Kasumi-1 (cell line): Measurements from ENCODE around the gene FLRT1.

Source experiments
- DNase-seq, 2 experiments: peaks; one replicate each; lab custom pipeline; 2025; lab: John Stamatoyannopoulos, UW

FLRT1 gene

DNA sequence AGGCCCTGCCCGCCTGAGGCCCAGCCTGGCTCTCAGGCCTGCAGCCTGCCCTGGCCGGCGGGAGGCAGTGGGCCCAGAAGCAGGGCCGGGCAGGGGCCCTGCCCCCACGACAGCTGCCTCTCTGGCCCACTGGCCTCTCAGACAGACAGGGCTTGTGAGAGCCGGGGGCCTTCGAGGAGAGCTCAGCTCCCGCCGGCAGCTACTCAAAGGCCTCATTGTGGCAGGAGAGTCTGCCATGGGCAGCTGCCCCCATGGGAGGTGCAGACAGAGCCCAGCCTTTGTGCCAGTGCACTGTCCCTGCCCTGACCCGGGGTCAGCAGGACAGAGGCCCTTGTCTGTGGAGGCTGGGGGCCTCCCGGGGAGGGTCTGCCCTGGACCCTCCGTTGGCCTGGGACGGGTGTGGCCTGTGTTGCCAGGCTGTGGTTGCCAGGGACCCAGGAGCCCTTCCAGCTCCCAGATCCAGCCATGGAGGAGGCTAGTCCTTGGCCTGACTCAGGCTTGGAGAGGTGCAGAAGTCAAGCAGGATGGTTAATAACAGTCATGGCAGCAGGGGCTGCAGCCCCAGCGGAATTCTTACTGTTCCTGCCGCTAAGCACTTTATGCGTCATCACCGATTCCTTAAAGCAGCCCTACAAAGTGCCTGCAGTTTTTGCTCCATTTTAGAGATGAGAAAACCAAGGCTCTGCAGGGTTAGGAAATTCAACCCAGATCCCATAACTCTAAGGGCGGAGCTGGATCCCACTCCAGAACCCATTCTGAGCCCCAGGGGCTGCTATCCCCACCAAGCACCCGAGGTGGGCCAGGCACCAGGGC, 12.5 kb downstream of the FLRT1 start:
- DNase-seq = no peak

DNA sequence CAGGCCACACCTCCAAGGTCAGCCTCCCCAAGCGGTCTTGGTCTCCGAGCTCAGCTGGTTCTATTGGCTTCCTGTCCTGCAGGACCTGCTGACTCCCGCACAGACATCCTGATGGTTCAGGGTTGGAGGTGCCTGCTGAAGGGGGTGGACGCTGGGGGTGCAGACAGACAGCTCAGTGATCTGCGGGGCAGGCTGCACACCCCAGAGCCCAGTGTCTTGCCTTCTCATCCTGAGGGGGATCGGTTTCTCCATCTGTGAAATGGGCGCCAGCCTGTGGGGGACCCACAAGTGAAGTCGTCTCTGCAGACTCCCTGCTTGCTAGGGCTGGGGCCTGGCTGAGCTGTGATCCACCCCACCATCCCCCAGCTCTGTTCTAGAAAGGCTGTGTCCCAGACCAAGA, 13.8 kb downstream of the FLRT1 start:
- no peak for DNase-seq

DNA sequence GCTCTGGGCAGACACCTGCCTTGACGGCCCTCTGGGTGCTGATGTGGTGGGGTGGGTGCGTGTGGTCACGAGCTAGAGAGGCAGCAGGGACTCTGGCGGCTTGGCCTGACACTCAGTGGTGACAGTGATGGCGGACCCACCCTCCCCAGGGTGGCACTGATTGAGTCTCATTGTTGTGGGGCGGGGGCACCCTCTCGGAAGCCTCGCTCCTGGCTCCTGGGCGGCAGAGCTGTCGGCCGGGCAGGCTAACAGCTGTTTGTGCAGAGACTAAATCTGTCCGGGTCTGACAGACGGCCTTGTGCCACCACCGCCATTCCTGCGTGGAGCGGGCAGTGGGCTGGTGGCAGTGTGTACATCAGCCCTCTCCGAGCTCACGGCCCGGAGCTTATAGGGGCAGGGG, 15.6 kb downstream of the FLRT1 start:
- no peak for DNase-seq

DNA sequence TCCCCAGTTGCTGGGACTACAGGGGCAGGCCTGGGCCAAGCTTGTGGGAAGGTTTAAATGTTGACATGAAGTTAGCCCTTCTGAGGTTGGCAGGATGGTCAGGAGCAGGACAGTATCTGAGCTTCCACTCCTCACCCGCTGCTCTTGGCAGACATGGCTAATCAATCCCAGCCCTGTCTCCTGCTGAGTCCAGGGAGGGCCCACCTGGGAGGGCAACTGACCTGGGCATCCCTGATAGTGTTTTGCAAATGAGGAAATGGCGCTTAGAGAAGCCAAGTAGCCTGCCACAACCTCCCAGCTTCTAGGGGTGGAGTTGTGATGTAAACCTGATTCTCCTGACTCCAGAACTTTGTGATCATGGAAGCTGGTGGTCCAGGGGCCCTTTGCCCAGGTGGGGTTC, 16.7 kb downstream of the FLRT1 start:
- no peak for DNase-seq

DNA sequence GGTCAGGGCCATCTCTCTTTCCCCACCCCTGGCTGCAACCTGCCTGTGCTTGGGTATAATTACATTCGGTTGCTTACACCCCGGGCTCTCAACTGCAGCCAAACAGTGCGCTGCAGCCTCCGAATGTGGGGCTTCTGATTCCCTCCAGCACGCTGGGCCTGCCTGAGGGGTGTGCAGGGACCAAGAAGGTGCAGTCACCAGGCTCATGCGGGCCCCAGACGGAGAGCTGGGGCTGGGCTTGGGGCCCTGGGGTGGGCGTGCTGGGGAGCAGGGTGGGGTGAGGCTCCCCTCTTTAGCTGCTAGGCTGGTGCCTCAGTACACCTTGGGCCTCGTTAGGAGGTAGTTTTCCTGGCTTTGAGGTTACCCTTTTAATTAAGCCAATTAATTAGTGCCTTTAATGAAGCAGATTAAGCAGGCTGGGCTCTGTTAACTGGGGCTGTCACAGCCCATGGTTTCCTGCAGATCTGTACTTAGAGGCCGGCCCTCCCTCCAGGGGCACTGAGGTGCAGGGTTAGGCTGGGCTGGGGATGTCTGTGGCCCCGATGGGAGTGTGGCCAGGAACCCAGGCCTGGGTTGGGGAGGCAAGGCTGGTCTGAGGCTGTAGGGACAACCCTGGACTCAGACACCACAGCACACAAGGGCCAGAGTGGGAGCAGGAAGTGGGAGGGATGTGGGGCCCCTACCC, 17.3 kb downstream of the FLRT1 start:
- DNase-seq = no peak

DNA sequence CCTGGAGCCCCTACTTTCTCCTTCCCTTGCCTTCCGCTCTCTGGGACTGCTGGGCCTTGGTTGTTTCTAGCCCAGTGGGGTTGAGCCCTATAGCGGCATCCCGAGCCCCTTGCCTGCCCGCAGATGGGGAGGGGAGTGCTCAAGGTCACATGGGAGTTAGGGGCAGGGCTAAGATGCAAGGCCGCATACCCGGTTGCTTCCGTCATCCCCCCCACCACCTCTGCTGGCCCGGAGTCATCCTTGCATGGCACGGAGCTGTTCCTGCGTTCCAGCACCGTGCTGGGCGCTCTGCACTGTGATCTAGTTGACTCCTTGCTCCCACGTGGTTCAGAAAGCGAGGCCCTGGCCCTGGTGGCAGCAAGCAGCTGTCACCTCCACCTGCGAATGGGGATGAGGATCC, 18.0 kb downstream of the FLRT1 start:
- no peak for DNase-seq

DNA sequence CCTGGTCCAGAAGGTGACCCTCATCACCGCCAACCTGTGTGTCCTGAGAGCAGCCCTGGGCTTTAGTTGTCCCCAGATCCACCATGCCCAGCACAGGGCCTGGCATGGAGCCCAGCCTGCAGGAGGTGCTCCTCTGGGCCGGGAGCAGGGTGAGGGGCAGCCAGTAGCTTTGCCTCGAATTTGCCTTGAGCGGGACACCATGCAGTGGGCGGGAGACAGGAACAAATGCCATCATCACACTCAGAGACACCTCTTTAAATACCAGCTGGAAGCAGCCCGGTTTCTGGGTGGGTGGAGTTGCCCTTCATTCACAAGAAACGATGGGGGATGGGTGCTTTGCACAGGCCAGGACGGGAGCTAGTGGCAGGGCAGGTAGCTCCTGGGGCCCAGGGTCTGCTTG, 19.3 kb downstream of the FLRT1 start:
- no peak for DNase-seq

DNA sequence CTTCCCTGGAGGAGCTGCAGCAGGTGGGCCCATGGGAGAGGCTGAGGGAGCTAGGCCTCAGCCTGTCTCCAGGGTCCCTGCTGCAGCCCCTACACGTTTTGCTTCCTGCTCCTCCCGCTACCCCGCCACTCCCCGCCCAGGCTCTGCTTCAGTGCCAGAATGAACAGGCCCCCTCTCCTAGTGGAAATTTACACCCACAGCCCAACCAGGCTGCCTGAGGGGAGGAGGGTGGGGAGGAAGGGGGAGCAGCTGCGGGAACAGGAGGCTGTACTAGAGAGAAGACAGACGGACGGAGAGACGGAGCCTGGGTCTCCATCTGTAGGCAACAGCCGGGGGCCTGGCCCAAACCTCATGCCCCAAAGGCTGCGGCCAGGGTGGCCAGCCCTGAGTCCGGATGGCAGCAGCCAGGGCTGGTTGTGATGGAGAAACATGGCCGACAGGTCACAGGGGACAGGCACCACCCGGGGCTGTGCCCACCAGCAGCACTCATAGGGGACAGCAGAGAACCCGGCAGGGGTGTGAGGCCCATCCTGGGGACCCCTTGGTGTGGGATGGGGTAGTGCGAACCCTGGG, 20.6 kb downstream of the FLRT1 start:
- DNase-seq = no peak

DNA sequence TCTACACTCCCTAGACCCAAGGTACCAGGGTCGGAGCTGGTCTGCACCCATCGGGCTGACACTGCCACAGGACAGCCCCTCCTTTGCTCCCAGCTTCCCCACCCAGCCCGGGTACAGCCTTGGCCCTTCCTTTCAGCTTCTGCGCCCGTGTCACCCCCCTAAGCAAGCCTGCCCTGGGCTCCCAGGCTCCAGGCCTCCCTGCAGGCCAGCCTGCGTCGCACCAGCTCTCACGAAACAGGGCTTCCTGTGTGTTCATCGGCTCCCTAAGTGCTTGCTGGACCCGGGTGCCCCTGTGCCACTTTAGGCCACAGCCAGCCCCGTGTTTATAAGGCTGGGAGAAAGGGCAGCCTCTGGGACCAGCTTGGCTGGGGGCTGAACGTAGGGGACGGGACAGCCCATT, 21.1 kb downstream of the FLRT1 start:
- no peak for DNase-seq

DNA sequence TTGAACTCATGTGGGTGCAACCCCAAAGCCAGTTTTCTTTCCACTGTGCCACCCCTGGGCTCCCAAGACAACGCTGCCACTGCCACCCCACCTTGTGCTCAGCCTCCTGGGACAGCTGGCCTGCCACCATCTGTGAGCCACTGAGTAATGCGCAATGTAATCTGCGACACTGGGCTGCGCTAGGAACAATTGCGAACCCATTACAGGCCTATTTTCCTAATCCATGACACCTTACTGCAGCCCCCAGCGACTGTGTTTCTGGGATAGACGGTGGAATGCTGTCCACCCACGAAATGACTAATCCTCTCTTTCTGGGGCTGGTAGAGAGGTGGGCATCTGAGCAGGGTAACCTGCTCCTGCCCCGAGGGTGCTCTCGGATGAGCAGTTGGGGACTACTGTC, 22.2 kb downstream of the FLRT1 start:
- DNase-seq = no peak

DNA sequence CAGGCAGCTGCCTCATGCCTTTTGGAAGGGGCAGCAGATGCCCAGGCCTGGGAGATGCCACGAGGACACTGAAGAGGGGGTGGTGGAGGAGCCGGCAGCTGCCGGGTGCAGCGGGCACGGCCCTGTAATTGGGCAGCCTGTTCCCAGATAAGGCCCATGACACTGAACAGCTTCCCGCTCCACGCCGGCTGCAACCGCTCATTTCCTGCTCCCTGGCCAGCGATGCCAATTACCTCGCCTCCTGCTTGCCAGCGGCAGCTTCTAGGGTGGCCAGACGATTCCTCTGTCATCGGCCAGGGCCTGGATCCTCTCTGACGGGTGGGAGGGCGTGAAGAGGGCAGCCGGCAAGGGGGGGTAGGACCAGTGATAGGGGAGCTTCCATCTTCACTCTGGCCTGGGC, 22.8 kb downstream of the FLRT1 start:
- no peak for DNase-seq

DNA sequence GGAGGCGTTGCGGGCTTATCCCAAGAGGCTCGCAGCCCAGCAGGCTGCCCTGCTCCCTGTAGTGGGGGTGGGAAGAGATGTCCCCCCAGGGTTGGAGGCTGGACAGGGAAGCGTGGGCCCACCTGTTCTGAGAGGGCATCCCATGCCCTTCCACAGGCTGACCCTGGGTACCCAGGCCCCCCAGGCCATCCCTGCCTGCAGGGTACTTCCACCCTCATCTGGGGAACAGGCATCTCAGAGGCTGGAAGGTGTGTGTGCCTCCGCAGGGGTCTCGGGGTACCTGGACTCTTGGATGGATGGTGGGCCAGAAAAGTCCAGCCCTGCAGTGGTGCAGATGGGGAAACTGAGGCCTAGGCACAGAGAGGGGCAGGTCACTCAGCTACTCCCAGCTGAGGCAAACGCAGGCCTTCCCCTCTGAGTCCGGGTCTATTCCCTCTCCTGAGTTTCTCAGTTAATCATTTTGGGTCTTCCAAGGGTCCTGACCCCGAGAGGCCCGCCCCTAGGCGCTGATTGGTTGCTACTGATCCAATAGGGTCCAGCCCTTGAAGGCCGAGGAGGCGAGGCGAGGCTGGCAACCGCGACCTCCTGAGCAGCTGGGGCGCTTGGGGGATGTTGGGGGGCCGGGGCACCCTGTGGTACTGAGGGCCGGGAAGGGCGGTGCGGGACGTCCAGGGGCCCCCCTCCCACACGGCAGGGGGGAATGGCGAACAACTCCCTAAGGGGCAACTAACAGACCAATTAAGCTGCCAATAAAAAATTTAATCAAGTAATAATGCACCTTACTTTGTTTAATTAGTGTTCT, 23.8 kb downstream of the FLRT1 start:
- no peak for DNase-seq

DNA sequence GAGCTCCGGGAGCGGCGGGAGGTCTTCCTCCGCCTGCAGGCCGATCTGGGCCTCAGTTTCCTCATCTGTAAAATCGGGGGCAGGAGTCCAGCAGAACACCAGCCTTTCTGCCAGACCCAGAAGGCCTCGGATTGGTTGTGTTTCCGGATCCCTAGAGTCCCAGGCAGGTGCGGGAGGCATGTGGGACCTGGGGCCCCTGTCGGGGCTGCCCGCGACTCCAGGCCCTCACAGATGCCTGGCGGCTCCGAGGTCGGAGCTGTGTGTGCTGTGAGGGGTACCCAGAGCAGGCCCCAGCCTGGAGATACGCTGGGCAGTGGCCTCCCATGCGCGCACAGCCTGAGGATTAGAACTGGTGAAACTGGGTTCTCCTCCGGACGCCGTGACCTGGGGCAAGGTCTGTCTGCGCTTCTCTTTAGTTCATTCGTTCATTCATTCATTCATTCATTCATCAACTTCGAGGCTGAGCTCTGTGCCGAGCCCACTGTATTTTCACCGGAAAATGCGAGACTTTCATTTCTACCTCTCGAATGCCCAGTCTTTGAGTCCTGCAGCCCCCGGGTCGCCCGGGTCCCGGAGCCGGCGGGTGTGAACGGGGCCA, 24.6 kb downstream of the FLRT1 start:
- no peak for DNase-seq

DNA sequence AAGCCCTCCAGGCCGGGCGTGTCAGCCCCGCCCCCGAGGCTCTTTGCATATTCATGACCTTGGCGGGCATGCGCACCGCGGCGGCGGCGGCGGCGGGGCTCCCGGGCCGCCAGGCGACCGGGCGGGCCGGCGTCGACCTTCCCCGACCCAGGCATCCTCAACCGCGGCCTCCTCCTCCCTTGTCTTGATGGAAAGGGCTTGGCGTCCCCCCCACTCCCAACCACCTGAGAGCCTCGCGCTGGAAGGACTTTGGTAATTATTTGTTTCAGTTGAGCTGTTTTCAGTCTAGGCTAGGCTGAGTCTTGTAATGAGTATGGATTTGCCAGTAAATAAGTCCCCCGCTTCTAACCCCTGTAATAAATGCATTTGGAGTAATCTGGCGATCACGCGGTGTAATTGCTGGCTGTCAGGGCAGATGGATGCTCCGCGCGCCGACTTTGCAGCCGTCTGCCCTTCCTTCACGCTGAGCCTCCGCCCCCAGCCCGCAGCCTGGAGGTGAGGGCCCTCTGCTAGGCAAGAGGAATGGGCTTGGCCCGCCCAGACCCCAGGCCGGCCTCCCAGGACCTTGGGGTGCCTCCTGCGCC, 25.2 kb downstream of the FLRT1 start:
- no peak for DNase-seq

DNA sequence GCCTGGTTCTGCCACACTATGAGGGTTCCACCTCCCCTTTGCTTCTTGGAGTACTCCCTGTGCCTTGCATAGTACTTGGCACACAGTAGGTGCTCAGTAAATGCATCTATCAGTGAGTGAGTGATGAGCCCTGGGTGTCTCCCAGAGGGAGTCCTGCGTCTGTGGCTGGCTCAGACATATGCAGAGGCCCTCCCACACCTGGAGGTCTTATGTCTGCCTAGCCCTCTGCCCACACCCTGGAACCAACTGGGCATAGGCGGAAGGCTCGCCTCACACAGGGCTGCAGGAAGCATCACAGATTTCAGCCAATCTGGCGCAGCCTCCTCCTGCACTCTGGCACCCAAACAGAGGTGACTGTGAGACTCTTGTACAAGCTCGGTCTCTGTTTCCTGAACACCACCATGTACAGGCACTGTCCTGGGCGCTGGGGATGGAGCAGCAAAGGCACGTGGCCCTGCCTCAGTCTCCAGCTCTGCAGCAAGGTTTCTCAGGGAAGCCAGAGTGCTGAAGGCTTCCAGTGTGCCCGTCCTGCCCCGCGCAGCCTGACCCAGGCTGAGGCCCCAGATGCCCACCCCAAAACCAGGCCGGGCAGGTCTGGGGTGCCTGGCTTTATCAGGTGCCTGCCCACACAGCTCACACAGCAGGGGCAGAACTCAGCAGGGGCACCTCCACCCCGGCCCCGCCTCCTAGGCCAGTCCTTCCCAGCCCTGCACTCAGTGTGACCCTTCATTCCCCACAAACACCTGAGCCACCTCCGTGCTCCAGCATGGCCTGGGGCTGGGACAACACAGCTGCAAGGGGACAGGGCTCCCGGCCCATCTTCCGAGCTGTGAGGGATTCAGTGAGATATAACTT, 26.7 kb downstream of the FLRT1 start:
- DNase-seq = no peak

DNA sequence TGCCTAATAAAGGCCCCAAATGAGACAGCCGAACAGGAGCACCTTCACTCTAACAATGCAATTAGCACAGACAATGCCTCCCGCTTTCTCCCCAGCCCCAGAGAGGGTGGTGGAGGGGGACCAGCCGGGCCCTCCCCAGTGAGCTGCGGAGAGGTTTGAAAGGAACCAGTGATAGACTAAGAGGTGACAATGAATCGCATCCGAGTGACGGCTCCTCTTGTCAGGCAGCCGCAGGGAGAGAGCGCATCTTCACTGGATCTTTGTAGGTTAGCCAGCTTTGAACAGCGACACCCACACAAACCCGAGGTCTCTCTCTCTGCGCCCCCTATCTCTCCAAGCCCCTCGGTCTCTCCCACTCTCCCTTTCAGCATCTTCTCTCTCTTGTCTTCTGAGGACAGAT, 28.0 kb downstream of the FLRT1 start:
- DNase-seq = no peak

DNA sequence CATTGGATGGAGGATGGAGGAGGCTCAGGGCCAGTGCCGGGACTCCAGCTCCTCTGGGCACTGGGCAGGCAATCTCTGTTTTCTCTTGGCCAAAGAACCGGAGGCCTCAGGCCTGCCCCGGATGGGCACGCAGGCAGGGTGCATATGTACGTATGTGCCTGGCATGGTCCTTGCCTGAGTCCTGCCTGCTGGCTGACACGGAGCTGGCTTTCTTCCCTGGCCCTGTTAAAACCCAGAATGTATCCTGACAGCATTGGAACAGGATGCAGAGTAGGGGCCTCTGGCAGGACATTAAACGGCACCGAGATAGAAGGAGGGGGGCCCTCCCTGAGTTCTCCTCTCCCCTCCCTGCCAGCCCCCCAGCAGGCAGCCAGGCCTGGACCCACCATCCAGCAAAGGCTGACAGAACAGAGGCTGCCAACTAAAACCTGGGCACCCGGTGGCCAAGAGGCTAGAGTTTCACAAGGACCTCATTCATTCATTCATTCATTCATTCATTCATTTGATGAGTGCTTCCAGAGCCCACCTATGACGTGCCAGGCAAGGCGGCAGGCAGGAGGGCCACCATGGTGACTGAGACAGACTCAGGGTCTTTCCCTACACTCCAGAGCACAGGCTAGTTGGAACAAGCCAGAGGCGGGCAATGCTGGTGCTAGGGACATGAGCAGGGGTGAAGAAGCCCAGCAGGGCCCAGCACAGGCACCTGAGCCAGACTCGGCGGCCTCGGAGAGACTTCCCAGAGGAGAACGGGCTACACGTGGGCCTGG, 28.8 kb downstream of the FLRT1 start:
- DNase-seq = no peak

DNA sequence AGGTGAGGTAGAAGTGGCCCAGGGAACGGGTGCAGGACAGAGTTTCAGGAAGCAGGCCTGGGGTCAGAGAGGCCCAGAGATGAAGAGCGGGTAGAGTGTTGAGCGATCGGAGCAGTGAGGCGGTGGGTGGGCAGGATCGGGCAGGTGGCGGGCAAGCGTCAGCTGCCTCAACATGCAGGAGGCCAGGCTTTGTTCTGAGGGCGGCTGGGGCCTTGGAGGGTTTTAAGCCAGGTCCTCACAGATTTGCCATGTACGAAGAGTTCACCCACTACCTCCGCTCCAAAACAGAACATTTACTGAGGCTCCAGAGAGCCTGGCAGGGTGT, 29.4 kb downstream of the FLRT1 start:
- DNase-seq = no peak

DNA sequence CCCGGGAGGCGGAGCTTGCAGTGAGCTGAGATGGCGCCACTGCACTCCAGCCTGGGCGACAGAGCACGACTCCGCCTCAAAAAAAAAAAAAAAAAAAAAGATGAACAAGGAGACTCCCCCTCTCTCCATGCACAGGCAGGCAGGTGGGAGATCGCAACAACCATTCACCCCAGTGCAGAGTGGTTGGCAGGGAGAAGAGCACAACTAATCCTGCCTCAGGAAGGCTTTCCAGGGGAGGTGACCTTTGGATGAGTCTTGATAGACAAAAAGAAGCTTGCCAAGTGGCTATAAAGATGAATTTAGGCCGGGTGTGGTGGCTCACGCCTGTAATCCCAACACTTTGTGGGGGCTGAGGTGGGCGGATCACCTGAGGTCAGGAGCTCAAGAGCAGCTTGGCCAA, 30.0 kb downstream of the FLRT1 start:
- DNase-seq = no peak
